ENCODE results near the gene PITX1.

The PITX1 gene

GRCh38 chr5:135071311-135071710, 37.3 kb upstream of the PITX1 start:
- no peak for FAIRE-seq

GRCh38 chr5:135069895-135070657, 36.0 kb upstream of the PITX1 start:
- DNase-seq (ENCODE audit: insufficient read length, low spot score): no peak
- TF ChIP-seq POLR2A (IDR thresholded peaks at IDR 0.05; ENCODE audit: low read depth, low read length) (no peak), TAF1 (IDR thresholded peaks at IDR 0.05; ENCODE audit: low read depth, low read length) (no peak), POLR2AphosphoS5 (IDR thresholded peaks at IDR 0.05; ENCODE audit: low read depth, low read length) (no peak), POU2F2 (IDR thresholded peaks at IDR 0.05; ENCODE audit: low read depth, low read length) (no peak), SPI1 (IDR thresholded peaks at IDR 0.05; ENCODE audit: low read depth, low read length) (no peak), PAX5 (IDR thresholded peaks at IDR 0.05; ENCODE audit: insufficient read depth, low read length, severe bottlenecking) (no peak)
- no peak for FAIRE-seq

More at GRCh38 chr5:135071311-135071710, 37.3 kb upstream of the PITX1 start:
- TF ChIP-seq POLR2AphosphoS5 (IDR thresholded peaks at IDR 0.05; ENCODE audit: low read depth, low read length): no peak
- TF ChIP-seq TAF1 (IDR thresholded peaks at IDR 0.05; ENCODE audit: low read depth, low read length): no peak
- TF ChIP-seq SPI1 (IDR thresholded peaks at IDR 0.05; ENCODE audit: low read depth, low read length): no peak
- no peak for TF ChIP-seq PAX5 (IDR thresholded peaks at IDR 0.05; ENCODE audit: insufficient read depth, low read length, severe bottlenecking)
- DNase-seq (ENCODE audit: insufficient read length, low spot score): no peak

GRCh38 chr5:135069016-135069770, 35.2 kb upstream of the PITX1 start:
- no peak for FAIRE-seq
- no peak for DNase-seq (ENCODE audit: insufficient read length, low spot score)
- TF ChIP-seq SPI1 (IDR thresholded peaks at IDR 0.05; ENCODE audit: low read depth, low read length) (no peak), TAF1 (IDR thresholded peaks at IDR 0.05; ENCODE audit: low read depth, low read length) (no peak), POU2F2 (IDR thresholded peaks at IDR 0.05; ENCODE audit: low read depth, low read length) (no peak), POLR2A (IDR thresholded peaks at IDR 0.05; ENCODE audit: low read depth, low read length) (no peak), PAX5 (IDR thresholded peaks at IDR 0.05; ENCODE audit: insufficient read depth, low read length, severe bottlenecking) (no peak), POLR2AphosphoS5 (IDR thresholded peaks at IDR 0.05; ENCODE audit: low read depth, low read length) (no peak)

GRCh38 chr5:135067587-135067986, 33.6 kb upstream of the PITX1 start:
- DNase-seq (ENCODE audit: insufficient read length, low spot score) (no peak), FAIRE-seq (no peak)
- TF ChIP-seq POLR2A (IDR thresholded peaks at IDR 0.05; ENCODE audit: low read depth, low read length) (no peak), POU2F2 (IDR thresholded peaks at IDR 0.05; ENCODE audit: low read depth, low read length) (no peak), POLR2AphosphoS5 (IDR thresholded peaks at IDR 0.05; ENCODE audit: low read depth, low read length) (no peak), TAF1 (IDR thresholded peaks at IDR 0.05; ENCODE audit: low read depth, low read length) (no peak), PAX5 (IDR thresholded peaks at IDR 0.05; ENCODE audit: insufficient read depth, low read length, severe bottlenecking) (no peak), SPI1 (IDR thresholded peaks at IDR 0.05; ENCODE audit: low read depth, low read length) (no peak)

GRCh38 chr5:135066781-135067180, 32.8 kb upstream of the PITX1 start:
- TF ChIP-seq SPI1 (IDR thresholded peaks at IDR 0.05; ENCODE audit: low read depth, low read length) (no peak), POLR2AphosphoS5 (IDR thresholded peaks at IDR 0.05; ENCODE audit: low read depth, low read length) (no peak), POU2F2 (IDR thresholded peaks at IDR 0.05; ENCODE audit: low read depth, low read length) (no peak)
- FAIRE-seq: no peak
- no peak for DNase-seq (ENCODE audit: insufficient read length, low spot score)

- TF ChIP-seq POLR2A (IDR thresholded peaks at IDR 0.05; ENCODE audit: low read depth, low read length) (no peak), TAF1 (IDR thresholded peaks at IDR 0.05; ENCODE audit: low read depth, low read length) (no peak), POLR2AphosphoS5 (IDR thresholded peaks at IDR 0.05; ENCODE audit: low read depth, low read length) (no peak), PAX5 (IDR thresholded peaks at IDR 0.05; ENCODE audit: insufficient read depth, low read length, severe bottlenecking) (no peak), POU2F2 (IDR thresholded peaks at IDR 0.05; ENCODE audit: low read depth, low read length) (no peak), SPI1 (IDR thresholded peaks at IDR 0.05; ENCODE audit: low read depth, low read length) (no peak)
- no peak for FAIRE-seq
- no peak for DNase-seq (ENCODE audit: insufficient read length, low spot score)
Measured at GRCh38 chr5:135065306-135066265, 31.6 kb upstream of the PITX1 start.

DNA sequence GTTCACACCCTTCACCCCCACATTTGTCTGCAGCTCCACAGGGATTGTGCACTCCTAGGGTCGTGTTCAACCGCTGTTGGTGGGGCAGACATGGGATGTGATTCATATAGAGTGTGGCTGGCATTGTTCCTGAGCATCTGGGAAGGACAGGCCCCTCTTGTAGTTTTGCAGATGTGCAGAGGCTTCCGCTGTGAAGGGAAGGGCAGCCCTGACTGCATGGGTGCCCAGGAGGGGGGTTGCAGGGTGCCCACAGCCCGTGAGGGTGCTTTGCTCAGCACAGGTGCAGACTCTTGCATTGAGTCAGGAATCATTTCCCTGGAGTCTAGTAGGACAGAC, 30.2 kb upstream of the PITX1 start:
- no peak for TF ChIP-seq POU2F2 (IDR thresholded peaks at IDR 0.05; ENCODE audit: low read depth, low read length)
- TF ChIP-seq POLR2A (IDR thresholded peaks at IDR 0.05; ENCODE audit: low read depth, low read length): no peak
- no peak for TF ChIP-seq POLR2AphosphoS5 (IDR thresholded peaks at IDR 0.05; ENCODE audit: low read depth, low read length)
- TF ChIP-seq PAX5 (IDR thresholded peaks at IDR 0.05; ENCODE audit: insufficient read depth, low read length, severe bottlenecking): no peak
- TF ChIP-seq SPI1 (IDR thresholded peaks at IDR 0.05; ENCODE audit: low read depth, low read length): no peak
- no peak for TF ChIP-seq TAF1 (IDR thresholded peaks at IDR 0.05; ENCODE audit: low read depth, low read length)
- DNase-seq (ENCODE audit: insufficient read length, low spot score) (no peak), FAIRE-seq (no peak)

GRCh38 chr5:135063511-135064234, 29.6 kb upstream of the PITX1 start:
- FAIRE-seq (no peak), DNase-seq (ENCODE audit: insufficient read length, low spot score) (no peak)
- TF ChIP-seq POU2F2 (IDR thresholded peaks at IDR 0.05; ENCODE audit: low read depth, low read length): no peak
- no peak for TF ChIP-seq POLR2AphosphoS5 (IDR thresholded peaks at IDR 0.05; ENCODE audit: low read depth, low read length)
- no peak for TF ChIP-seq SPI1 (IDR thresholded peaks at IDR 0.05; ENCODE audit: low read depth, low read length)
- TF ChIP-seq POLR2A (IDR thresholded peaks at IDR 0.05; ENCODE audit: low read depth, low read length): no peak
- TF ChIP-seq TAF1 (IDR thresholded peaks at IDR 0.05; ENCODE audit: low read depth, low read length): no peak
- no peak for TF ChIP-seq PAX5 (IDR thresholded peaks at IDR 0.05; ENCODE audit: insufficient read depth, low read length, severe bottlenecking)

Measured in GM12891 (cell line).